PC-9 (cell line): Measurements from ENCODE around the gene RPTOR. TPM values are rescaled to one million over a fixed set of nuclear protein-coding genes. Genes with fewer than 3 reads are reported as not detected.

ENCODE experiments used
- BruUV-seq: library from RNA; stranded (reverse); fragments of 400-500 nt; replicated peaks from 2 replicates; lab custom pipeline; 2021; lab: Mats Ljungman, UMichigan
- CTCF ChIA-PET: fragments of 300-600 bp; sonication (Branson Sonifier 250); formaldehyde crosslinking; loops from one replicate; lab custom pipeline; 2022; ENCODE audit warnings: antibody characterized with exemption; lab: Charles Lee
- POLR2A ChIA-PET: fragments of 300-600 bp; sonication (Branson Sonifier 250); formaldehyde crosslinking; loops from one replicate; lab custom pipeline; 2022; ENCODE audit warnings: antibody characterized with exemption; ENCODE audit not compliant: unreplicated experiment; lab: Charles Lee
- DNase-seq, 2 experiments: peaks; one replicate each; pipeline versions ENCODE4 v3.0.0 to v3.0.0-alpha.2; 2015 to 2022; ENCODE audit warnings: mixed read lengths in 1 of 2
- H2AFZ ChIP-seq: fragments of 200-600 bp; sonication (generic); 2 replicates; pipeline ENCODE4 v1.8.1; 2017; ENCODE audit warnings: antibody characterized with exemption
- H3F3A ChIP-seq: fragments of 200-600 bp; sonication (generic); 2 replicates; pipeline ENCODE4 v1.8.1; 2017; ENCODE audit warnings: antibody characterized with exemption, mild to moderate bottlenecking, low read depth; ENCODE audit not compliant: insufficient read depth
- H3K27ac ChIP-seq: fragments of 200-600 bp; sonication (generic); 2 replicates; pipeline ENCODE4 v1.6.1; 2016; ENCODE audit warnings: mixed run types
- H3K27me3 ChIP-seq: fragments of 200-600 bp; sonication (generic); 2 replicates; pipeline ENCODE4 v1.6.1; 2016; ENCODE audit warnings: low read depth, mixed run types; ENCODE audit not compliant: insufficient read depth
- H3K36me3 ChIP-seq: fragments of 200-600 bp; sonication (generic); 2 replicates; pipeline ENCODE4 v1.6.1; 2016; ENCODE audit warnings: low read depth, mixed run types
- H3K4me1 ChIP-seq: fragments of 200-600 bp; sonication (generic); replicated peaks from 2 replicates; pipeline ENCODE4 v1.6.1; 2016; ENCODE audit warnings: mixed run types; ENCODE audit not compliant: insufficient read depth
- H3K4me2 ChIP-seq: fragments of 200-600 bp; sonication (generic); 2 replicates; pipeline ENCODE4 v1.6.1; 2017; ENCODE audit warnings: mixed run types
- H3K4me3 ChIP-seq: fragments of 200-600 bp; sonication (generic); 2 replicates; pipeline ENCODE4 v1.6.1; 2016; ENCODE audit warnings: mixed run types
- H3K79me2 ChIP-seq: fragments of 200-600 bp; sonication (generic); 2 replicates; pipeline ENCODE4 v1.6.1; 2017; ENCODE audit warnings: low read depth, mixed run types
- H3K9me2 ChIP-seq: fragments of 200-600 bp; sonication (generic); 2 replicates; pipeline ENCODE4 v1.8.1; 2017; ENCODE audit warnings: mild to moderate bottlenecking; ENCODE audit not compliant: insufficient read depth
- H3K9me3 ChIP-seq: fragments of 200-600 bp; sonication (generic); 2 replicates; pipeline ENCODE4 v1.8.1; 2016; ENCODE audit warnings: low read depth; ENCODE audit not compliant: insufficient read depth
- H4K20me1 ChIP-seq: fragments of 200-600 bp; sonication (generic); 2 replicates; pipeline ENCODE4 v1.8.1; 2017; ENCODE audit not compliant: insufficient read depth
- EZH2 ChIP-seq: fragments of 200-600 bp; sonication (generic); IDR thresholded peaks from 2 replicates; pipeline ENCODE4 v1.8.0; 2017; ENCODE audit warnings: antibody characterized with exemption, low read depth
- intact Hi-C: fragments of 100-400 bp; cut with micrococcal nuclease; formaldehyde crosslinking; loops from one replicate; pipeline ENCODE4 v1.10.0; 2022; ENCODE audit not compliant: unreplicated experiment
- total RNA-seq: library from RNA; stranded (reverse); gene quantifications from 2 replicates; pipeline ENCODE4 v1.2.3, GENCODE V29; 2021
- TF ChIP-seq, protein P1 (sequence below): fragments of 200-600 bp; sonication (generic); conservative IDR thresholded peaks from 2 replicates; pipeline ENCODE4 v1.6.1; 2017; ENCODE audit warnings: mixed run types, antibody characterized with exemption, mild to moderate bottlenecking, moderate library complexity

The RPTOR gene
- total RNA-seq, 1 experiment from 2014 or later = 50.8 TPM

DNA sequence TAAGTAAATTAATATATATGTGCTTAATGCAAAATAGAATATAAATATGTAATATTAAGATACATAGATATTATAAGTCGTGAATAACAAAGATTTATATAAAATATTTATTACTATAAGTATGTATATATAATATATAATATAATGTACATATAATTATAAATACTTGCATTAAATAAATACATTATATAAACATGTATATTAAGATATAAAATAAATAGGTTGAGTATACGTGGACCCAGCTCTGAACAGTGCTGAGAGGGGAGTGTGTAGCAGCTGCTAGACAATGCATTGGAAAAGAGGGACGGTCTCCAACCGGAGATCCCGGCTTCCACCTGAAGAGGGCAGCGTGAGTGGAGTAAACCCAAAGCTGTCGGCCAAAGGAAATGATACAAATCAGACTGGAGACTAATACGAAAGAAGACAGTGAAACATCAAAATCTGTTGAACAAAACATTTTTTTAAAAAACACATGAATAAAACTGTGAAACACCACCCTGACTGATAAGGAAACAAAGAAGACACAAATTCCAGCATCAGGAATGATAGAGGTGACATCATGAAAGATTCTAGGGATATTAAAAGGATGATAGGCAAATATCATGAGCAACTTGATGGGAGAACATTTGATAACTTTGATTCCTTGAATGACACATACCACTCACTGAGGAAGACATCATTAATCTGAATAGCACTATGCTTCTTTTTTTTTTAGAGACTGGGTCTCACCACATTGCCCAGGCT is 321.6 kb downstream of the RPTOR start:
- no peak overlapping the region for H2AFZ ChIP-seq
- intact Hi-C loops = no loop called here
- BruUV-seq = no TSS peak
- H3K9me2 ChIP-seq = no peaks in the 10 kb centered on the region
- no peaks in the 10 kb centered on the region for H3K9me3 ChIP-seq
- no peaks in the 10 kb centered on the region; the same call in 1 of the 2 replicates for H4K20me1 ChIP-seq
- H3K4me1 ChIP-seq = no peaks in the 10 kb centered on the region
- ChIA-PET POLR2A (interaction anchor here (0.7 kb wide), 1 partner anchor 270 kb away, joined by 5 read pairs; no protein-coding TSS in a partner anchor), CTCF (no interaction called here)
- H3K36me3 ChIP-seq = no peaks in the 10 kb centered on the region
- H3F3A ChIP-seq = no peaks in the 10 kb centered on the region
- TF ChIP-seq, protein P1, sequence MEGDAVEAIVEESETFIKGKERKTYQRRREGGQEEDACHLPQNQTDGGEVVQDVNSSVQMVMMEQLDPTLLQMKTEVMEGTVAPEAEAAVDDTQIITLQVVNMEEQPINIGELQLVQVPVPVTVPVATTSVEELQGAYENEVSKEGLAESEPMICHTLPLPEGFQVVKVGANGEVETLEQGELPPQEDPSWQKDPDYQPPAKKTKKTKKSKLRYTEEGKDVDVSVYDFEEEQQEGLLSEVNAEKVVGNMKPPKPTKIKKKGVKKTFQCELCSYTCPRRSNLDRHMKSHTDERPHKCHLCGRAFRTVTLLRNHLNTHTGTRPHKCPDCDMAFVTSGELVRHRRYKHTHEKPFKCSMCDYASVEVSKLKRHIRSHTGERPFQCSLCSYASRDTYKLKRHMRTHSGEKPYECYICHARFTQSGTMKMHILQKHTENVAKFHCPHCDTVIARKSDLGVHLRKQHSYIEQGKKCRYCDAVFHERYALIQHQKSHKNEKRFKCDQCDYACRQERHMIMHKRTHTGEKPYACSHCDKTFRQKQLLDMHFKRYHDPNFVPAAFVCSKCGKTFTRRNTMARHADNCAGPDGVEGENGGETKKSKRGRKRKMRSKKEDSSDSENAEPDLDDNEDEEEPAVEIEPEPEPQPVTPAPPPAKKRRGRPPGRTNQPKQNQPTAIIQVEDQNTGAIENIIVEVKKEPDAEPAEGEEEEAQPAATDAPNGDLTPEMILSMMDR = peak; percentile 49; the same call in 1 of the 2 replicates
- TF ChIP-seq EZH2 = no peak
- H3K27me3 ChIP-seq = no peaks in the 10 kb centered on the region
- H3K79me2 ChIP-seq = no peaks in the 10 kb centered on the region
- H3K4me3 ChIP-seq = no peak overlapping the region
- no peak overlapping the region for H3K27ac ChIP-seq
- H3K4me2 ChIP-seq = no peak overlapping the region
- peak in 1 of 2 experiments; percentile 49 for DNase-seq

DNA sequence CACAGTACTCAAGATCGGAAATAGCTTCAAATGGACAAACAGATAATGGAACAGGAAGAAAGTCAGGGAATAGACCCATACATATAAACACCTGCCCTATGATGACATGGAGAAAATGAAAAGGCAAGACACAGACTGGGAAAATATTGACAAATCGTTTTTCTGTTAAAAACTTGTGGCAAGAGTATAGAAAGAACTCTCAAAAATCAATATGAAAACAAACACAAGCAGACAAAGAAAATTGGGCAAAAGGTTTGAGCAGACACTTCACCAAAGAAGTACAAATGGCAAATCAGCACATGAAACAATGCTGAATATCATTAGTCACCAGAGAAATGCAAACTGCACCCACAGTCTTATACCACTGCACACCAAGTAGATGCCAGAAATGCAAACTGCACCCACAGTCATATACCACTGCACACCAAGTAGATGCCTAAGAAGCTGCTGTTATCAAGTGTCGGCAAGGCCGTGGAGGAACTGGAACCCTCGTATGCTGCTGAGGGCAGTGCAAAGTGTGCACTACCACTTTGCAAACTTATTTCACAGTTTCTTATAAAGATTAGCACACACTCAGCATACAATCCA is 323.5 kb downstream of the RPTOR start:
- H3K9me3 ChIP-seq = no peaks in the 10 kb centered on the region
- H3K4me1 ChIP-seq = no peaks in the 10 kb centered on the region
- H3K4me3 ChIP-seq = no peak overlapping the region
- no peak overlapping the region for H2AFZ ChIP-seq
- H3K36me3 ChIP-seq = no peaks in the 10 kb centered on the region
- CTCF ChIA-PET = no interaction called here
- no peak for DNase-seq
- intact Hi-C loops = no loop called here
- POLR2A ChIA-PET = no interaction called here
- H3K79me2 ChIP-seq = no peaks in the 10 kb centered on the region
- TF ChIP-seq, protein P1 = no peak
- no peak for TF ChIP-seq EZH2
- H3F3A ChIP-seq = no peaks in the 10 kb centered on the region
- no TSS peak for BruUV-seq
- no peak overlapping the region for H3K4me2 ChIP-seq
- no peaks in the 10 kb centered on the region for H3K27me3 ChIP-seq
- no peak overlapping the region for H3K27ac ChIP-seq
- H4K20me1 ChIP-seq = no peaks in the 10 kb centered on the region; the same call in 1 of the 2 replicates
- H3K9me2 ChIP-seq = no peaks in the 10 kb centered on the region

DNA sequence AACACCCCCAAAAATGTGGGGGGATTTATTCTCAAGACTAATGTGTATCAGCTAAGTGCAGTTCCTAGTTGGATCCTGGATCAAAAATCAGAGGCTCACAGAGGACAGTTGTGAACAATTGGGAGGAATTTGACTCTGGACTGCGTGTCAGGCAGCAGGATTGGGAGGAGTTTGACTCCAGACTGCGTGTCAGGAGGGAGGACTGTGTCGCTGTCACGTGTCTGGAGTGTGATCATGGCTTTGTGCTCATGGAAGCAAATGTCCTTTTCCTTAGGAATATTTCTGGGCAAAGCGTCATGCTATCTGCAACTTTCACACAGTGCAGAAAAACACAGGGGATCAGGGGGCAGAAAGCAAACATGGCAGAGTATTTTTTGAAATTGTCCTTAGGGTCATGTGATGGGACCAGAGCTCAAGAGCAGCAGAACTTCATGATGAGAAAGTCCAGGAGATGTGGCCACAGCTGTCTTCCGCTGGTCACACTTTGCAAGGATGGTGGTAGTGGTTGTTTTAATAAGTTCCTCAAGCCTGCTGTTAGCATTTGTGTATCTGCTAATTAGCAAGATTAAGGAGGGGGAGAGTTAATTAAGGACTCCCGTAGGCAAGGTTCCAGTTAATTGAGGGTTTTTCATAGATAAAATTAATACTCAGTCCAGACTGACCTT is 325.0 kb downstream of the RPTOR start:
- no TSS peak for BruUV-seq
- POLR2A ChIA-PET = no interaction called here
- intact Hi-C loops = no loop called here
- CTCF ChIA-PET = no interaction called here
- Histone ChIP-seq H3F3A (no peaks in the 10 kb centered on the region), H3K4me2 (no peak overlapping the region), H3K9me2 (no peaks in the 10 kb centered on the region), H4K20me1 (no peaks in the 10 kb centered on the region; the same call in 1 of the 2 replicates), H3K4me1 (no peaks in the 10 kb centered on the region), H3K79me2 (no peaks in the 10 kb centered on the region), H3K27me3 (no peaks in the 10 kb centered on the region), H2AFZ (no peak overlapping the region), H3K36me3 (no peaks in the 10 kb centered on the region), H3K27ac (no peak overlapping the region), H3K4me3 (no peak overlapping the region), H3K9me3 (no peaks in the 10 kb centered on the region)
- DNase-seq = no peak
- TF ChIP-seq, protein P1 = no peak
- no peak for TF ChIP-seq EZH2
